Activated naive CD4-positive, alpha-beta T cell (primary cell): ENCODE results near the gene DLGAP1.

Experiments used
- DNase-seq, 4 experiments: peaks; one replicate each; lab custom pipeline; 2025; lab: John Stamatoyannopoulos, UW

Gene DLGAP1

DNA sequence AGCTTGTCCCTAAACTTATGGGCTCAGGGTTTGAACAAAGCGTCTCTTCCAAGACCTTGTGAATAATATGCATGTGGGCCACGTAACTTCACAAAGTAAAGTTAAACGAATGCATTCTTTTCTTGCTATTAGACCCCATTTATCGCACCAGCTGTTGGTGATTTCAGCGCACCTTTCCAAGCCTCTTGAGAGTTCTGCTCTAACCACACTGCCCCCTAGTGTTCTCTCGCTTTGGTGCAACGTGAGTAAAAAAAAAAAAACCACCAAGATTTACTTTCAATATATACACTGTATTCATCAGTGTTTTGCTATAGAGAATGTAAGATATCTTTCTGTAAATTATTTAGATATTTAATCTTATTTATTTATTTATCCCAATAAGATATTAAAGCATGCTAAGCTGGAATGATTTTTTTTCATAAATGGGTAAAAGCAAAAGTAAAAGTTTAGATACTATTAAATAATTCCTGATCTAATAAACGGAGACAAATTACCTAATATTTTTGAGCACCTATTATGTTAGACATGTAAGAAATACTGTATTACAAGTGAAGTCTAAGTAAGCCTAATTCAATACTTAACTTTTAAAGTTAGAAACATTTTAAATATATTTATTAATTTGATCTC, 459.5 kb downstream of the DLGAP1 start:
- peak in 3 of 4 experiments; percentile 1 to 12 (median 11) for DNase-seq

- no peak for DNase-seq
Measured at GRCh38 chr18:3993941-3994687, 461.0 kb downstream of the DLGAP1 start.

- DNase-seq: no peak
Measured at GRCh38 chr18:3985664-3986063, 469.4 kb downstream of the DLGAP1 start.

DNA sequence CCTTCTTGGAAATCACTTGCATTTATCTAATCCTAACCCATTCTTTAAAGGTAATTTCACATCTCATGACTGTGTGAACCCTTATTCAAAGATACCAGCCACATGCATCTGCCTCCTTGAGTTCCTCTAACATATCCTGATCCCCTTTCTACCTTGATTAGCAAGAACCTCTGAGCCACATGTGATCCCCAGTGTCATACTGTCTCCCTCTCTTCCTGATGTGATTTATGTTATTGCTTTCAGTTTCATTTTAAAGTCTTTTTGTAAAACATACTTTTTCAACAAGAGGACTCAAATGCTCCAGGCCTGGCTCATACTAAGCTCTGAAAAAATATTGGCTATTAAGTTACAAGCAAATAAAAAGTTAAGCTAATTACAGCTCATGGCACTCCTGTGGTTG, 470.1 kb downstream of the DLGAP1 start:
- DNase-seq: no peak

GRCh38 chr18:3984163-3984757, 470.8 kb downstream of the DLGAP1 start:
- DNase-seq: no peak

GRCh38 chr18:3983351-3983969, 471.6 kb downstream of the DLGAP1 start:
- no peak for DNase-seq

DNA sequence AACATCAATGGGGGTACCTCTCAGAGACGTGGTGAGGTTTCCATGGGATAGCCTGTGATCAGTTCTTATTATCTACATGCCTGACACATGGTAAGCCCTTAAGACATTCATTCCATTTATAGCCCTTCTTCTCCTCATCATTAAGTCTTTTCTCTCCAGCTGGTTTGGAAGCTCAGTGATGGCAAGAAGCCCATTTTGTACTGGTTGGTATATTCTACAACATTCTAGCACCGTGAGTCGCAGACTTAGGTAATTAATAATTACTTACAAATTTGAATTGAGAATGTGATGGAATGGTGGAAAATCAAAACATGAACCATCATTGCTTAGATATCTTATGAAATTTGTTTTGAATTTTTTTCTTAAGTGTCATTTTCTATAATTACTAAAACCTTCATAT, 472.6 kb downstream of the DLGAP1 start:
- DNase-seq: no peak

DNA sequence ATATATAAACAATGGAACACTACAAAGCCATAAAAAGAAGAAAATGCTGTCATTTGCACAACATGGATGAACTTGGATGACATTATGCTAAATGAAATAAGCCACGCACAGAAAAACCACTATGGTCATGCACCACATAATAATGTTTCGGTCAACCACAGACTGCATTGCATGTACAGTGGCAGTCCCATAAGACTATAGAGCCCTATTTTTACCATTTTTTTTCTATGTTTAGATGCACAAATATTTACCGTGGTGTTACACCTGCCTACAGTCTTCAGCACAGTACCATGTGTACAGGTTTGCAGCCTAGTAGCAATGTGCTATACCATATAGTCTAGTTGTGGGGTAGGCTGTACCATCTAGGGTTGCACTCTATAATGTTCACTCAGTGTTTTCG, 476.1 kb downstream of the DLGAP1 start:
- no peak for DNase-seq

DNA sequence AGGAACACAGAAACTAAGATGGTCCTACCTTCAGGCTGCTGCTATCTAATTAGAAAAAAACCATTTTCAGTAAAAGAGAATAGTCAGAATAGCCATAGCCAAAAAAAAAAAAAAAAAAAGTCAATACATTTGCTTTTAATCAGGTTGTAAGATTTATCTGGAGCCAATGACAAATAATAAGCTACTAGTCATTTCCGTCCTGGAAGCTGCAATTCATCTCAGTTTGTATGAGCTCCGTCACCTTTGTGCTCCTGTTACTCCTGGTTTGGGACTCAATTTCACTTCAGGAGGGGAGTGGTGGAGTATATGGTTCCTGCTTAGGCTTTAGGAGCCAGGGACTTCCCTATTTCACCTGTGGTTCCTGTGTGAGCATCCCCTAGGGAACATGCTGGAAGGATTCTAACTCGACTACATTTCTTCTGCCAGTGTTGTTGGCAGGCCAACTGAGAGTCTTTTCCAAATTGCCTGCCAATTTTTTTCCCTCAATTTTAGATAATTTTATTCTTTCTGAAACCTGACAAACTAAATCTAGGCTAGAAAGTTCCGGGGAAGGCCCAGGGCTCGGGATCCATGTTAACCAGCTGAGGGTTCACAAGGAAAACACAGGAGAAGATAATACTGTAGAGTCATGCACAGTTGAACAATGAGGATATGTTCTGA, 481.8 kb downstream of the DLGAP1 start:
- DNase-seq: no peak

GRCh38 chr18:3972291-3972930, 482.7 kb downstream of the DLGAP1 start:
- no peak for DNase-seq

GRCh38 chr18:3970929-3971328, 484.2 kb downstream of the DLGAP1 start:
- no peak for DNase-seq

- DNase-seq: no peak
Measured at GRCh38 chr18:3967359-3968180, 487.5 kb downstream of the DLGAP1 start.

- no peak for DNase-seq
Measured at GRCh38 chr18:3966642-3967358, 488.3 kb downstream of the DLGAP1 start.

DNA sequence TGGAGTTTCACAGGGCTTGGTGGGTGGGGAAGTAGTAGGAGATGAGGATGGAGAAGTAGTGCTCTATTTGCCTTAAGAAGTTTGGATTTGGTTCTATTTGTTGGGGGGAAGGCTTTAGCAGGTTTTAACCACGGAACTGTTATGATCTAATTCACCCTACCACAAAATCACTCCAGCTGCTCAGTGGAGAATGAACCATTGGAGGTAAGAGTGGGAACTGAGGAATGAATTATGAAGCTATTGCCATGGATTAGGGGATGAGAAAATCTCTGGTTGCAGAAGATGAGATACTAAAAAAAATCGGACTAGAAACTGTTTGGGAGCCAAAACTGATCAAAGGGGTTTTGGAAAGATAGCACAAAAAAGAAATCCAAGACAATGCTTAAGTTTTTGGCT, 488.9 kb downstream of the DLGAP1 start:
- DNase-seq: no peak

DNA sequence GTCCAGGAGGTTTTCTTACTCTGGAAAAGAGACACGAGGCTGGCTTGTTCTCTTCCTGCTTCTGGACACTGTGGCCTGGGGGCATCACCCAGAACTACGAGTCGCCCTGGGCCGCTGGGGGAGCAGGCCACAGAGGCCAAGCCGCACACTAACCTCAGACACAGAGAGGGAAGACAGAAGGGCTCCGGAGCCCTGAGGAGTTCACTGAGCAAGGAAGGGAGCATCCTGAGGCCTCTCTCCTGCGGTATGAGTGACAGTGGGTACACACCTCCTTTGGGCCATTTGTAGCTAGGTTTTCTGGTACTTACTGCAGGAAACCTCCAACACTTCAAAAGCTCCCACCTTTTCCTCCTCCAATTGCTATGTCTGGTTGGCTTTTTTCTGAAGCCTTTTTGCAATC, 494.1 kb downstream of the DLGAP1 start:
- no peak for DNase-seq

DNA sequence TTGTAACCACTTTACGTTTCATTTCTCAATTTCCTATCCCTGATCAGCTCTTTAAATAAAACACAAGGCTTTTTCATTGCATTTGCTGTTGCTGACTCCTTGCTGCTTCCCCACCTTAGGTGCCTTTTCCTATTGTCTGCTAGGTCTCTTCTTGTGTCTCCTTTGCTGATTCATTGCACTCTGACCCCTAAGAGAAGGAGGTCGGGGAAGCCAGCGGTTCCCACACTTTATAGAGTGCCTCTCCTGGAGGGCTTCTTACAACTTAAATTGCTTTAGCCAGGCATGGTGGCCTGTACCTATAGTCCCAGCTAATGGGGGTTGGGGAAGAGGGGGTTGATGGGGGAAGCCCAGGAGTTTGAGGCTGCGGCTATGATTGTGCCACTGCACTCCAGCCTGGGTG, 495.0 kb downstream of the DLGAP1 start:
- DNase-seq: no peak

DNA sequence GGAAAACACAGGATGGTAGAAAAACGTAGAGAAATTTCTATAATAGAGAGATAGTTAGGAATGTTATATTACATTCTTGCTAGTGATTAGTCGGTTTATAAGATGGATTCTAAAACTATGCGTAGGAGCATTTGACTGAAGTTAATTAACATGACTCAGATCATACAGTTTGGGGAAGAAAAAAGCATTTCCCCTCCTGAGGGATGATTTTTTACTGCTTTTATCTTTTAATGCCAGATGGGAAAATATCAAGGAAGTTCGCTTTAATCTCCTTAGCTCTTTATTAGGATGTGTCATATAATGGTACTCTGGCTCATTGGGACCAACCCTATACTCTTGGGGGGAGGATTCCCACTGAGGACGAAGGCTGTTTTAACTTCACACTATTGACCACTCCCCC, 503.1 kb downstream of the DLGAP1 start:
- DNase-seq: no peak

DNA sequence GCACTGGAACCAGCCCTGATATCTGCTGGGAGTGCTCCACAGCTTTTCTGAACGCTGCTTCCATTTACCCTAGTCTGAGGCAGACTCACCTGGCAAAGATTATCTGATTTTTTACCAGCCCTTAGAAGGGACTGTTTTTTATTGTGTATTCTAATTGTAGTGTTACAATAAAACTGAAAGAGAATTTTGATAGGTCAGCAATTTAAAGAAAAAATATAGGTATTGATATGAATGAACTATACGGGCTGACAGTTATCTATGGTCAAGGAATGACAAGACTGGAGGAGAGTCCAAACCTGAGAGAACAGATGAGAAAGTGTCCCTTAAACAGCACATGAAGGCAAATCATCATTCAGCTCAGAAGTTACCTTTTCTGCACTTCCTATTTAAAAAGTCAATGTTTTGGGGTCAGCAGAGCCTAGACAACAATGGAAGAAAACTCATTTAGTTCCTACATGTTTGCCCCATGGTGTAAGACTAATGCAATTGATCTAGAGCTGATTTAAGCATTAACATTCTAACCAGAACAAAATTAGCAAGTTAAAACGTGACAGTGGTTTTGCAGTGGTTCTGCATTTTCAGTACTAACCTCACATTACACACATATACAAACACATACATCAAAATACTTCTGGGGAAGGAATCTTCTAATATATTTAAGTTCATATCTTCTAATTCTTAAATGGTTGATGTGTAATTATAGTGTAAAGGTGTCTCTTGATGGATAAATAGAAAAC, 504.3 kb downstream of the DLGAP1 start:
- DNase-seq: no peak

- no peak for DNase-seq
Measured at GRCh38 chr18:3948958-3949357, 506.1 kb downstream of the DLGAP1 start.

DNA sequence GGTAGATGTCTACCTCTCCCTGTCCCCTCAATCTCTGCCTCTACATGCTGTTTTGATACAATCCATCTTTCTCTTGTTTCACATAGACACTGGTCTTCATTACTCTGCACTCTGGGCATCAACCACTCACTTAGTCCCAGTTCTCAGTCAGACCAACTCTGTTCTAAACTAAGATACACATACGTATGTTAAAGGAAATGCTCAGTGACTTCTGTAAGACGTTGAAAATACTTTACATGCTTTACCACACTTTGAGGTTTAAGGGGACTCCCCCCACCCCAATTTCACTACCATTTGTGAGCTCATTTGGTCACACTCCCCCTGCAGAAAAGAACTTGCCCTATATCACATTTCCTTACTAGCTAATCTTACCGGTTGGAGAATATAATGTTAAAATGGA, 507.7 kb downstream of the DLGAP1 start:
- no peak for DNase-seq
